ENCODE measurements around the gene CD6. TPM values are rescaled to one million over a fixed set of nuclear protein-coding genes. Genes with fewer than 3 reads are reported as not detected.

Gene CD6
- total and polyA plus RNA-seq, 4 experiments from 2014 or later: 281 to 428 (median 356) TPM

DNA sequence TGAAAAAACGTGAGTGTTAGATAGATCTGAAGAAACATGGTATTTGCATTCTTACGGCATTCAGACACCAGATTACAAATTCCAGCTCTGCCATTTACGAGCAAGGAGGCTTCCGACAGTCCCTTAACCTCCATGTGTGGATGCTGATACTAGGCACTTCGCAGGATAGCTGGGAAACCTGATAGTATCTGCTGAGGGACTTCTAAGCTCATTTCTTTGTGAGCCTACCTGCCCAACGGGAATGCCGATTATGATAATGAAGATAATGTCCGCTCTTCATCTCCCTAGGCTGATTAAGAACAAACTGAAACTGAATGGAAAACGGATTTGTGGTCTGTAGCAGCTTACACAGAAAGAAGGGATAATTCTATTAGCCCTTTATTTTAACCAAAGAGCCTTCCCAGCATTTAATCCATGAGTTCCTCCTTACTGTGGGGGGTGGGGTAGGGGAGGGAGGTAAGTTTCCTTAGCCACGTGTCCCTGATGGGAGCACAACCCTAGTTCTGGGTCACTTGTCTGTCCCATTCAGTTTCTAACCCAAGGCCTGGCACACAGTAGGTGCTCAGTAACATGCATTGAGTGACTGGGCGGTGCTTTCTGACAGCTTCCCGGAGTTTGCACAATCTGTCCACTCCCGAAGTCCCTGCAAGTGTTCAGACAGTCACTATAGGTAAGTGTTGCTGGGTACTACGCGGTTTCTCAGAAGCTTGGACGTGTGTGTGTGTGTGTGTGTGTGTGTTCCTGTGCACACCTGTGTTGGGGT lies 39.2 kb downstream of the CD6 start:
- no peaks in the 10 kb centered on the region for H3K27me3 ChIP-seq (ENCODE audit: insufficient read depth, low read length)
- peaks cover 41% of the 10 kb centered on the region for H3K4me1 ChIP-seq (ENCODE audit: insufficient read depth, low read length)
- no peak overlapping the region for H3K27ac ChIP-seq (ENCODE audit: low read depth, low read length)
- intact Hi-C loops (cut with micrococcal nuclease): no loop called here
- H3K36me3 ChIP-seq (ENCODE audit: insufficient read depth, low read length): peaks cover 91% of the 10 kb centered on the region
- H3K9me3 ChIP-seq (ENCODE audit: control insufficient read depth in 1 of 2, low read length in 2 of 2): no peaks in the 10 kb centered on the region
- H3K36me3 Mint-ChIP-seq: peaks cover 48 to 87% of the 10 kb centered on the region in 2 donors
- H3K27ac Mint-ChIP-seq: peak overlapping the region; percentile 30 to 99 (median 52)
- no peaks in the 10 kb centered on the region for H3K27me3 Mint-ChIP-seq
- H3K4me3 ChIP-seq (ENCODE audit: low read length in 2 of 2): no peak overlapping the region
- peaks cover 0 to 6% (median 0%) of the 10 kb centered on the region in 8 donors for H3K9me3 Mint-ChIP-seq
- peak overlapping the region in 2 of 8 donors; percentile 35 to 53 for H3K4me3 Mint-ChIP-seq
- H3K4me1 Mint-ChIP-seq: peaks cover 16 to 55% (median 36%) of the 10 kb centered on the region in 4 donors
- CTCF ChIA-PET (ENCODE audit: partially characterized antibody): interaction anchor here (1.0 to 1.7 kb wide), 3 partner anchors 13 to 177 kb away, joined by 4 read pairs; no protein-coding TSS in a partner anchor
- POLR2A ChIA-PET (ENCODE audit: partially characterized antibody): interaction anchor here (0.6 to 5.1 kb wide), 9 partner anchors 9 to 103 kb away, joined by 3 to 31 read pairs (median 6); no protein-coding TSS in a partner anchor
- peak in 1 of 5 donors; percentile 29 for DNase-seq

DNA sequence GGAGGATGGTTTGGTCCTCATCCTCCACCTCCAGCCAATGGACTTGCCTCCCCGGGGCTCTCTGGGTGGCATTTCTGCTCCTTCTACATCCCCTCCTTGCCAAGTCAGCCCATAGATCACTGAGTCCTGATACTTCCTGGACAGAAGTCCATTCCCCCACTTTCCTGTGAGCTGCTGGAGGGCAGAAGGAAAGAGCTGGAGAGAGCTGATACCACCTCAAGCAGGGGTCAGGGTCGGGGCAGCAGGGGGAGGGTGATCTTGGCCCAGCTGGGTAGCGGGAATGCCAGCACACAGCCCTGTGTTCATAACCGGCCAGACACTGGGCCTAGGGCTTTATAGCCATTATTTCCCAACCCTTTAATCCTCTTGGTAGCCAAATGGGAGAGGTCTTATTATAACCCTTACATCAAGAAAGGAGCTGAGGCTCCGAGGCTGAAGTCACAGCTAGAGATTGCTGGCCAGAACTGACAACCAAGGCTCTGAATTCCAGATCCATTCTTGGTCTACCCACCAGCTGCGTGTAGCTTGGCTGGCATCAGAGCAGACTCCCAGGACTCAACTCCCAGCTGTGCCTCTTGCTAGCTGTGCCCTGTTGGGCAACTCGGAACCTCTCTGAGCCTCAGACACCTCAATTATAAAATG lies 39.9 kb downstream of the CD6 start:
- DNase-seq: peak in 1 of 5 donors; percentile 23
- Histone ChIP-seq H3K27ac (ENCODE audit: low read depth, low read length) (no peak overlapping the region), H3K4me1 (ENCODE audit: insufficient read depth, low read length) (peaks cover 35% of the 10 kb centered on the region), H3K9me3 (ENCODE audit: control insufficient read depth in 1 of 2, low read length in 2 of 2) (no peaks in the 10 kb centered on the region), H3K27me3 (ENCODE audit: insufficient read depth, low read length) (no peaks in the 10 kb centered on the region), H3K36me3 (ENCODE audit: insufficient read depth, low read length) (peaks cover 94% of the 10 kb centered on the region), H3K4me3 (ENCODE audit: low read length in 2 of 2) (no peak overlapping the region)
- POLR2A ChIA-PET (ENCODE audit: partially characterized antibody): interaction anchor here (1.0 to 5.1 kb wide), 9 partner anchors 9 to 102 kb away, joined by 3 to 31 read pairs (median 6); no protein-coding TSS in a partner anchor
- Mint-ChIP-seq H3K4me1 (peaks cover 14 to 55% (median 34%) of the 10 kb centered on the region in 4 donors), H3K27ac (peak overlapping the region in 6 of 7 donors; percentile 27 to 99 (median 44)), H3K4me3 (no peak overlapping the region), H3K27me3 (no peaks in the 10 kb centered on the region), H3K36me3 (peaks cover 55 to 87% of the 10 kb centered on the region in 2 donors), H3K9me3 (peaks cover 0 to 6% (median 0%) of the 10 kb centered on the region in 8 donors)
- intact Hi-C loops (cut with micrococcal nuclease): no loop called here
- CTCF ChIA-PET (ENCODE audit: partially characterized antibody): interaction anchor here (1.0 to 1.7 kb wide), 3 partner anchors 26 to 176 kb away, joined by 4 to 6 read pairs (median 4); no protein-coding TSS in a partner anchor

DNA sequence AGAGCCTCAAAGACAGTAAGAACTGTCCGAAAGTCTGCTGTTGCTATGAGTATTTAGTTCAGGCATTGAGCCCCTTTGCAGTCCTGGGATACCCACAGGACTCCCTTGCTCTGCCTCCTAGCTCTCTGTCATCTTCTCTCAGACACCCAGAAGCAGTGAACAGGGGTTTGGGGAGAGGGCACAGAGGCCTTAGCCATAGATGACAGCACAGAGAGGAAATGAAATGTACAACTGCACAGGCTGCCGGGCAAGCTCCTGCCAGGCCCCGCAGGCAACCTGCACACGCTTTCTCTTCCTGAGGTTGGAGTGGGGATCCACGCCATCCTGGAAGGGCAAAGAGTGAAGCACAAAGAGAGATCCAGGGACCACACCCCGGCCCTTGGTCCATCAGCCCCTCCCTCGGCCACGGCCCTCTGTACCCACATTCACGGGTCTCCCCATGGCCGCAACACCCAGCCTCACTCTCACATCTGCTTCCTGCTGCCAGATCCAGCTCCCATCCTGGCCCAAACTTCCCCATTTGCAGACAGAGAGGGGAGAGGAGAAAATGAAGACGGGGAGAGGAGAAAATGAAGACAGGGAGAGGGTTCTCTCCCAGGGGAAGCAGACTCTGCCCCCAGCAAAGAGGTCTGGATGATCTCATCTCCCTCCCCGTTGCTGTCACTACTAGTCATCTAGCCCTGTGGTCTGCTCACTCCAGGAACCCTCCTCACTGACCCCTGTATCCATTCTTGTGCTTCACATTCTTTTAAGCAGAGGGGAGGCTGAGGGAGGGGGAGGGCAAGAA lies 40.7 kb downstream of the CD6 start:
- ChIA-PET POLR2A (ENCODE audit: partially characterized antibody) (interaction anchor here (1.0 to 5.1 kb wide), 8 partner anchors 11 to 101 kb away, joined by 3 to 31 read pairs (median 6); no protein-coding TSS in a partner anchor), CTCF (ENCODE audit: partially characterized antibody) (interaction anchor here (1.0 to 1.7 kb wide), 3 partner anchors 27 to 175 kb away, joined by 4 to 6 read pairs (median 4); no protein-coding TSS in a partner anchor)
- DNase-seq: peak in 1 of 5 donors; percentile 3
- H3K36me3 Mint-ChIP-seq: peaks cover 58 to 87% of the 10 kb centered on the region in 2 donors
- H3K4me1 Mint-ChIP-seq: peaks cover 12 to 50% (median 29%) of the 10 kb centered on the region in 4 donors
- H3K27me3 Mint-ChIP-seq: no peaks in the 10 kb centered on the region
- Histone ChIP-seq H3K4me3 (ENCODE audit: low read length in 2 of 2) (no peak overlapping the region), H3K4me1 (ENCODE audit: insufficient read depth, low read length) (peaks cover 27% of the 10 kb centered on the region), H3K27me3 (ENCODE audit: insufficient read depth, low read length) (no peaks in the 10 kb centered on the region), H3K36me3 (ENCODE audit: insufficient read depth, low read length) (peaks cover 93% of the 10 kb centered on the region), H3K27ac (ENCODE audit: low read depth, low read length) (peak overlapping the region; percentile 2), H3K9me3 (ENCODE audit: control insufficient read depth in 1 of 2, low read length in 2 of 2) (no peaks in the 10 kb centered on the region)
- no peak overlapping the region for H3K4me3 Mint-ChIP-seq
- H3K27ac Mint-ChIP-seq: peak overlapping the region; percentile 37 to 99 (median 73)
- intact Hi-C loops (cut with micrococcal nuclease): no loop called here
- peaks cover 0 to 6% (median 0%) of the 10 kb centered on the region in 8 donors for H3K9me3 Mint-ChIP-seq

DNA sequence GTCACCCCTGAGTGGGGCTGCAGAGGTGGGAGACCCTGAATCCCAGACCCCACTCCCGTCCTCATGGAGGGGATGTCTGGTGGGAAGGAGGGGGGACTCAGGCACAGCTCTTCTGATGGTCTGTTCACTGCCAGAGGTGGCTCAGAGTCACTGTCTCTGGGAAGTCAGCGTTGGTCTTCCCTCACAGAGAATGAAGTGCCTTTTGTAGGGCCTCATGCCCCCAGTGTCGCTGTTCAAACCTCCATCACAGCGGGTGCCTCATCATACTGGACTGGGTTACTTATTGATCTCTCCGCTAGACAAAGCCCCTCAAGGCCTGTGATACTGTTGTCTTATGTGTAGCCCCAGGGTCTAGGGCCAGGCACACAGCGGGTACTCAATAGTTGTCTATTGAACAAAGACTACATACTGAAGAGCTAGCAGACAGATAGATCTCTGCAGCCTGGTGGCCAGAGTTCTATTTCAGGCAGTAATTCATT lies 41.3 kb downstream of the CD6 start:
- Mint-ChIP-seq H3K27ac (peak overlapping the region; percentile 16 to 99 (median 82)), H3K27me3 (no peaks in the 10 kb centered on the region), H3K9me3 (peaks cover 0 to 8% (median 0%) of the 10 kb centered on the region in 8 donors), H3K36me3 (peaks cover 64 to 91% of the 10 kb centered on the region in 2 donors), H3K4me1 (peaks cover 10 to 54% (median 27%) of the 10 kb centered on the region in 4 donors), H3K4me3 (no peak overlapping the region)
- Histone ChIP-seq H3K4me3 (ENCODE audit: low read length in 2 of 2) (no peak overlapping the region), H3K27ac (ENCODE audit: low read depth, low read length) (peak overlapping the region; percentile 2), H3K36me3 (ENCODE audit: insufficient read depth, low read length) (peaks cover 96% of the 10 kb centered on the region), H3K27me3 (ENCODE audit: insufficient read depth, low read length) (no peaks in the 10 kb centered on the region), H3K4me1 (ENCODE audit: insufficient read depth, low read length) (peaks cover 23% of the 10 kb centered on the region), H3K9me3 (ENCODE audit: control insufficient read depth in 1 of 2, low read length in 2 of 2) (no peaks in the 10 kb centered on the region)
- peak in 1 of 5 donors; percentile 9 for DNase-seq
- CTCF ChIA-PET (ENCODE audit: partially characterized antibody): no interaction called here
- POLR2A ChIA-PET (ENCODE audit: partially characterized antibody): interaction anchor here (1.4 to 16.2 kb wide), 5 partner anchors 8 to 29 kb away, joined by 4 to 427 read pairs (median 7); no protein-coding TSS in a partner anchor
- intact Hi-C loops (cut with micrococcal nuclease): no loop called here

DNA sequence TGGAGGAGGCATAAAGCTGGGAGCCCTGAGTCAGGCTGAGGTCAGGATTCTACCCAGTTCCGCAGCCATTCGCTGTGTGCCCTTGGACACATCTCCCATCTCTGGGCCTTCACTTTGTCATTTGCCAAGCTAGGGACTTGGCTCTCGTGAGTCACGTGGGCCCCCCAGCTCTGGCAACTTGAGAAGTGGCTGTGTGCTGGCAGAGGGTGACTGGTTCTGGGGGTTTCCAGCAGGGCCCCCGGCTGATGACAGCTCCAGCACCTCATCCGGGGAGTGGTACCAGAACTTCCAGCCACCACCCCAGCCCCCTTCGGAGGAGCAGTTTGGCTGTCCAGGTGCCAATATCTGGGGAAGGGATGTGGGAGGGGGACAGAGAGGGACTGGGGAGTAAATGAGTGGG lies 46.6 kb downstream of the CD6 start:
- Mint-ChIP-seq H3K27me3 (no peaks in the 10 kb centered on the region), H3K9me3 (peaks cover 0 to 5% (median 0%) of the 10 kb centered on the region in 8 donors), H3K36me3 (peaks cover 51 to 88% of the 10 kb centered on the region in 2 donors), H3K27ac (peak overlapping the region in 5 of 7 donors; percentile 55 to 99 (median 70)), H3K4me1 (peaks cover 35 to 60% (median 46%) of the 10 kb centered on the region in 4 donors), H3K4me3 (no peak overlapping the region)
- ChIA-PET POLR2A (ENCODE audit: partially characterized antibody) (interaction anchor here (1.1 to 16.2 kb wide), 18 partner anchors 12 to 97 kb away, joined by 3 to 427 read pairs (median 6); no protein-coding TSS in a partner anchor), CTCF (ENCODE audit: partially characterized antibody) (interaction anchor here (1.0 to 1.9 kb wide), 3 partner anchors 24 to 66 kb away, joined by 3 to 11 read pairs (median 4); partner anchors contain the start of gene CD6)
- peaks cover 39% of the 10 kb centered on the region for H3K4me1 ChIP-seq (ENCODE audit: insufficient read depth, low read length)
- DNase-seq: peak in 1 of 5 donors; percentile 46
- no peak overlapping the region for H3K27ac ChIP-seq (ENCODE audit: low read depth, low read length)
- no peaks in the 10 kb centered on the region for H3K27me3 ChIP-seq (ENCODE audit: insufficient read depth, low read length)
- no peak overlapping the region for H3K4me3 ChIP-seq (ENCODE audit: low read length in 2 of 2)
- intact Hi-C loops (cut with micrococcal nuclease): no loop called here
- no peaks in the 10 kb centered on the region for H3K9me3 ChIP-seq (ENCODE audit: control insufficient read depth in 1 of 2, low read length in 2 of 2)
- H3K36me3 ChIP-seq (ENCODE audit: insufficient read depth, low read length): peaks cover 73% of the 10 kb centered on the region

DNA sequence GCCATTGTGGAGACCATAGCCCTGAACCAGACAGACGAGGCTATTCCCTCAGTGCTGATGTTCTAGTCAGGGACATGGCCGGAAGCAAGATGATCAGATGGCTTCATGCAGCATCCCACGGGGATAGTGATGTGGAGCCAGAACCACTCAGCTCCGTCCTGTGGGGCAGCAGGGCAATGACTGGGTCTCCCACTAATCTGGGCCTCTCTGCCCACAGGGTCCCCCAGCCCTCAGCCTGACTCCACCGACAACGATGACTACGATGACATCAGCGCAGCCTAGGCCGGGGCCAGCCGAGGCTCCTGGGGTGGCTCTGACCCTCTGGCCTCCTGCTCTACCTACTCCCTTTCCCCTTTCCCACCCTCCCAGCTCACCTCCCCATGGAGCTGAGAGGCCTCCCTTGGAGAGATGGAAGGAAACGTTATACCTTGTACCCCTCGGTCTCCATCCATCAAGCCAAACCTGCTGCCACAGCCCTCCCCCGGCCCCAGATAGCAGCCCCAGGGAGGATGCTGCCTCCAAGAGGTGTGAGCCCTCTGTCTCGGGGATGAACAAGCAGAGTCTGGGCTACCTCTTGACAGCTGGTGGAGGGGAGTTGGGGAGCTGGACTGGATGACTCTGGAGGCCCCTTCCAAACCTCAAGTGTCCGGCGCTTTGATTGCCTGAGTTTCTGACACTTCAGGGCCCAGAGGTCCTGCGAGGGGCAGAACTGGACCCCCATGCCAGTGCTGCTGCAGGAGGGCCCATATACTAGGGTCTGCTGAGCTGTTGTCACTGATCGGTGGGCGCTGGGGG lies 47.8 kb downstream of the CD6 start:
- peak overlapping the region; percentile 23 for H3K27ac ChIP-seq (ENCODE audit: low read depth, low read length)
- peaks cover 51% of the 10 kb centered on the region for H3K4me1 ChIP-seq (ENCODE audit: insufficient read depth, low read length)
- ChIA-PET POLR2A (ENCODE audit: partially characterized antibody) (interaction anchor here (0.8 to 16.2 kb wide), 19 partner anchors 9 to 96 kb away, joined by 3 to 427 read pairs (median 5); no protein-coding TSS in a partner anchor), CTCF (ENCODE audit: partially characterized antibody) (interaction anchor here (0.9 to 1.9 kb wide), 4 partner anchors 23 to 49 kb away, joined by 3 to 11 read pairs (median 6); partner anchors contain the start of gene CD6)
- H3K36me3 ChIP-seq (ENCODE audit: insufficient read depth, low read length): peaks cover 62% of the 10 kb centered on the region
- Mint-ChIP-seq H3K36me3 (peaks cover 42 to 76% of the 10 kb centered on the region in 2 donors), H3K4me1 (peaks cover 43 to 69% (median 52%) of the 10 kb centered on the region in 4 donors), H3K4me3 (no peak overlapping the region), H3K27ac (peak overlapping the region in 6 of 7 donors; percentile 19 to 99 (median 61)), H3K9me3 (peaks cover 0 to 5% (median 0%) of the 10 kb centered on the region in 8 donors), H3K27me3 (no peaks in the 10 kb centered on the region)
- intact Hi-C loops (cut with micrococcal nuclease): no loop called here
- DNase-seq: no peak
- no peak overlapping the region for H3K4me3 ChIP-seq (ENCODE audit: low read length in 2 of 2)
- H3K27me3 ChIP-seq (ENCODE audit: insufficient read depth, low read length): no peaks in the 10 kb centered on the region
- no peaks in the 10 kb centered on the region for H3K9me3 ChIP-seq (ENCODE audit: control insufficient read depth in 1 of 2, low read length in 2 of 2)

All from CD4-positive, alpha-beta memory T cell (primary cell).